GM12874 (cell line): ENCODE data around the gene BCL7A.

Source experiments
- CTCF ChIP-seq: IDR thresholded peaks from 2 replicates; pipeline ENCODE4 v1.5.1; 2011; ENCODE audit warnings: low read depth, mild to moderate bottlenecking, control low read depth, low read length, moderate library complexity; ENCODE audit not compliant: insufficient read depth

BCL7A gene

GRCh38 chr12:121982950-121983349 lies 38.7 kb upstream of the BCL7A start:
- TF ChIP-seq CTCF: no peak

- no peak for TF ChIP-seq CTCF
Observed at GRCh38 chr12:121983536-121984210, 38.0 kb upstream of the BCL7A start.

- no peak for TF ChIP-seq CTCF
Observed at GRCh38 chr12:121986489-121987245, 35.0 kb upstream of the BCL7A start.

- TF ChIP-seq CTCF: no peak
Observed at GRCh38 chr12:121989276-121990113, 32.2 kb upstream of the BCL7A start.

- no peak for TF ChIP-seq CTCF
Observed at GRCh38 chr12:121990114-121990647, 31.5 kb upstream of the BCL7A start.

GRCh38 chr12:121990692-121991603 lies 30.7 kb upstream of the BCL7A start:
- TF ChIP-seq CTCF: no peak
